HAP-1 (cell line): ENCODE data around the gene KCNAB2.
A peak's percentile ranks its signal among the peaks of the same experiment; 100 is the strongest.
"Not testable (repeated sequence)": the region's sequence is repeated elsewhere in the genome, so short reads cannot be mapped to it uniquely, and the experiment has no call there.

Experiments
- DNase-seq, 2 experiments: peaks; one replicate each; pipeline ENCODE4 v3.0.0-alpha.2; 2016 to 2020; ENCODE audit warnings: low spot score in 2 of 2
- H3K27me3 ChIP-seq: fragments of 250-450 bp; sonication (Bioruptor Pico); 2 replicates; pipeline ENCODE4 v1.5.1; 2020; ENCODE audit warnings: low read depth, mild to moderate bottlenecking, moderate library complexity
- H3K36me3 ChIP-seq: fragments of 250-450 bp; sonication (Bioruptor Pico); replicated peaks from 2 replicates; pipeline ENCODE4 v1.5.1; 2020; ENCODE audit warnings: mild to moderate bottlenecking
- H3K4me1 ChIP-seq: fragments of 250-450 bp; sonication (Bioruptor Pico); 2 replicates; pipeline ENCODE4 v1.5.1; 2020; ENCODE audit warnings: mild to moderate bottlenecking
- H3K4me3 ChIP-seq: fragments of 250-450 bp; sonication (Bioruptor Pico); 2 replicates; pipeline ENCODE4 v1.5.1; 2020; ENCODE audit warnings: mild to moderate bottlenecking, moderate library complexity
- H3K9me3 ChIP-seq: fragments of 250-450 bp; sonication (Bioruptor Pico); 2 replicates; pipeline ENCODE4 v1.5.1; 2020; ENCODE audit warnings: mild to moderate bottlenecking, moderate library complexity
- in situ Hi-C: fragments of 300-500 bp; cut with MboI; formaldehyde crosslinking; loops from 3 replicates; pipeline ENCODE4 v1.14.3; 2020; ENCODE audit warnings: low sequenced_read_pairs, inconsistent platforms, mixed read lengths

The KCNAB2 gene

DNA sequence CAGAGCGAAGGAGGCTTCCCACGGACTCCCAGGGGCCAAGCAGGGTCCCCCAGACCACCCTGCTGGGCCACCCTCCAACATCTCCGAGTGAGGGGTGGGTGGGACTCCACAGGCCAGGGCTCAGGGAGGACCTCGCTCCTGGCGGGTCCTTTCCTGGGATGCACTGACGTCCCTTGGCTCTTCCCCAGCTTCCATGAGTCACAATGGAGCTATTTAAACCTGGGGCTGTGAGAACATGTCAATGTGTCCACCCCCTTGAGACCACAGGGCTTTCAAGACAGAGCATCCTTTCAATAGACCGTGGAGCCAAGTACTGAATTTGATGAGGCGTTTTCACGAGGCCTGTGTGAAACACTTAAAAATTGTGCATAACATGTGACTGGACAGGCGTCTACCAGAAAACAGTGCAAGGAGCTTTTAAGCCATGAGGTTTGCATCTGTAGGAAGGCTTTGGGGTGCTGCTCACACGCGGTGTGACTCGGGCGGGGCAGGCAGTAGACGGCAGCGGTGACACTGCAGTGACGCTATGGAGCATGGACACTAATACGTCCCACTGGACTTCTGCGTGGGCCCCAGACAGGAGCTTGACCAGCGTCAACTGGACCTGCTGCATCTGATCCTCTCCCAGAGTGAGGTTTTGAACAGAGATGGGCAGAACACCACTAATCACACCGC is 29.4 kb upstream of the KCNAB2 start:
- Histone ChIP-seq H3K4me3 (no peak overlapping the region), H3K27me3 (no peaks in the 10 kb centered on the region), H3K36me3 (no peaks in the 10 kb centered on the region), H3K4me1 (no peaks in the 10 kb centered on the region), H3K9me3 (no peaks in the 10 kb centered on the region)
- in situ Hi-C loops: no loop called here
- no peak for DNase-seq

DNA sequence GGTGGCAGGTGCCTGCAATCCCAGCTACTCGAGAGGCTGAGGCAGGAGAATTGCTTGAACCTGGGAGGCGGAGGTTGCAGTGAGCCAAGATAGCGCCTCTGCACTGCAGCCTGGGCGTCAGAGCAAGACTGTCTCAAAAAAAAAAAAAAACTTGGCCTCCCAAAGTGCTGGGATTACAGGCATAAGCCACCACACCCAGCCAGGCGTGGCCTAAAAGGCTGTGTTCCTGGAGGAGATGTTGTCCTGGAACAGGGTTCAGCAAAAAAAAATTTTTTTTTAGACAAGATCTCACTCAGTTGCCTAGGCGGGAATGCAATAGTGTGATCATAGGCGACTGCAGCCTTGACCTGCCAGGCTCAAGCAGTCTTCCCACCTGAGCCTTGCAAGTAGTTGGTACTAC is 28.0 kb upstream of the KCNAB2 start:
- H3K36me3 ChIP-seq, H3K4me3 ChIP-seq, H3K9me3 ChIP-seq, H3K4me1 ChIP-seq, H3K27me3 ChIP-seq, in situ Hi-C loops, DNase-seq: not testable (repeated sequence)

- H3K9me3 ChIP-seq: no peaks in the 10 kb centered on the region
- H3K4me1 ChIP-seq: no peaks in the 10 kb centered on the region
- no peaks in the 10 kb centered on the region for H3K36me3 ChIP-seq
- H3K4me3 ChIP-seq: no peak overlapping the region
- in situ Hi-C loops: no loop called here
- H3K27me3 ChIP-seq: no peaks in the 10 kb centered on the region
- no peak for DNase-seq
These were observed 26.4 kb upstream of the KCNAB2 start for GRCh38 chr1:6019166-6019845.

GRCh38 chr1:6022193-6022592 is 23.5 kb upstream of the KCNAB2 start:
- no peaks in the 10 kb centered on the region for H3K9me3 ChIP-seq
- no peak for DNase-seq
- H3K4me3 ChIP-seq: no peak overlapping the region
- in situ Hi-C loops: no loop called here
- H3K36me3 ChIP-seq: no peaks in the 10 kb centered on the region
- no peaks in the 10 kb centered on the region for H3K4me1 ChIP-seq
- H3K27me3 ChIP-seq: no peaks in the 10 kb centered on the region

GRCh38 chr1:6023346-6023745 is 22.3 kb upstream of the KCNAB2 start:
- Histone ChIP-seq H3K9me3 (no peaks in the 10 kb centered on the region), H3K4me1 (no peaks in the 10 kb centered on the region), H3K27me3 (no peaks in the 10 kb centered on the region), H3K4me3 (no peak overlapping the region), H3K36me3 (no peaks in the 10 kb centered on the region)
- in situ Hi-C loops: no loop called here
- no peak for DNase-seq

DNA sequence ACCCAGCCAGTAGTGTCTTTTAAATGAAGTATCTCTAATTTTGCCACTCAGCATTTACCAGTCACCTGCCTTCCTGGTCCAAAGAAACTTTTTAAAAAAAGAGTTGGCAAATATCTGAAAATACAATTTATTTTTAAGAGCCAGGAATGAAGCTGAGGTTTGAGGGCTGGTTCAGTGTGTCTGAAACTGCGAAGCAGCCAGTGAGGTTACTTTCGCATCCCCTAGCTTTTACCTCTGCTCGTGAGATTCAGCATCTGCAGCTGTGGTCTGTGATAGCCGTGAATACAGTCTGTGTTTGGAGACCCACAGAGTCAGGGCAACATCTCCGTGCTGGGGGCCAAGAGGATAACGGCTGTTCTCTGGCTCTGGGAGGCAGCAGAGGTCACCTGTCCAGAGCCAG is 21.3 kb upstream of the KCNAB2 start:
- Histone ChIP-seq H3K9me3 (no peaks in the 10 kb centered on the region), H3K27me3 (no peaks in the 10 kb centered on the region), H3K4me1 (no peaks in the 10 kb centered on the region), H3K36me3 (no peaks in the 10 kb centered on the region), H3K4me3 (no peak overlapping the region)
- in situ Hi-C loops: no loop called here
- no peak for DNase-seq

- in situ Hi-C loops: no loop called here
- no peaks in the 10 kb centered on the region for H3K27me3 ChIP-seq
- DNase-seq: no peak
- H3K36me3 ChIP-seq: no peaks in the 10 kb centered on the region
- 0 out of 2 replicates have a peak overlapping the region, but pooled peaks have one; percentile 3 for H3K4me3 ChIP-seq
- H3K4me1 ChIP-seq: no peaks in the 10 kb centered on the region
- H3K9me3 ChIP-seq: no peaks in the 10 kb centered on the region
These were observed 20.2 kb upstream of the KCNAB2 start for GRCh38 chr1:6025269-6026094.

- H3K4me3 ChIP-seq: 0 out of 2 replicates have a peak overlapping the region, but pooled peaks have one; percentile 3
- no peaks in the 10 kb centered on the region for H3K9me3 ChIP-seq
- DNase-seq: peak in 1 of 2 experiments; percentile 74
- no peaks in the 10 kb centered on the region for H3K27me3 ChIP-seq
- no peaks in the 10 kb centered on the region for H3K36me3 ChIP-seq
- in situ Hi-C loops: no loop called here
- H3K4me1 ChIP-seq: no peaks in the 10 kb centered on the region
These were observed 19.4 kb upstream of the KCNAB2 start for GRCh38 chr1:6026095-6026809.

DNA sequence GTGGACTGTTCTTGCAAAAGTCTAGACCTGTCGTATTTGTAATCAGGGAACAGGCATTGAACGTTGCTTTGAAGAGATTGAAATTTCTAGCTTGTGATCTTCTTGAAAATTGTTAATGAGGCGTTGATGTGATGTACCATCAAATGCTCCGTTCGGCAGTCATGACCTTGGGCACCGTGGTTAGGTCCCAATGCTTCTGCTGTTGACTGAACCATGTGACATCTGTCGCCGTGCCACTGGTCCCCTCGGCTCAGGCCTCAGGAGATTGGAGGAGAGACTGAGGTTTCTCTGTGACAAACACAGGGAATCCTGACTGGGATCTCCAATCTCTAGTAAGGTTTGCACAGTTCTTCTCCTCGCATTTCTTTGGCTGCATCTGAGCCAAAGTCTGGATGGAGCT is 18.1 kb upstream of the KCNAB2 start:
- no peak for DNase-seq
- no peaks in the 10 kb centered on the region for H3K4me1 ChIP-seq
- H3K36me3 ChIP-seq: no peaks in the 10 kb centered on the region
- H3K4me3 ChIP-seq: no peak overlapping the region
- no peaks in the 10 kb centered on the region for H3K9me3 ChIP-seq
- no peaks in the 10 kb centered on the region for H3K27me3 ChIP-seq
- in situ Hi-C loops: no loop called here

- H3K4me1 ChIP-seq: no peaks in the 10 kb centered on the region
- in situ Hi-C loops: no loop called here
- H3K9me3 ChIP-seq: no peaks in the 10 kb centered on the region
- H3K36me3 ChIP-seq: no peaks in the 10 kb centered on the region
- no peaks in the 10 kb centered on the region for H3K27me3 ChIP-seq
- no peak overlapping the region for H3K4me3 ChIP-seq
- no peak for DNase-seq
These were observed 17.4 kb upstream of the KCNAB2 start for GRCh38 chr1:6028042-6028850.

DNA sequence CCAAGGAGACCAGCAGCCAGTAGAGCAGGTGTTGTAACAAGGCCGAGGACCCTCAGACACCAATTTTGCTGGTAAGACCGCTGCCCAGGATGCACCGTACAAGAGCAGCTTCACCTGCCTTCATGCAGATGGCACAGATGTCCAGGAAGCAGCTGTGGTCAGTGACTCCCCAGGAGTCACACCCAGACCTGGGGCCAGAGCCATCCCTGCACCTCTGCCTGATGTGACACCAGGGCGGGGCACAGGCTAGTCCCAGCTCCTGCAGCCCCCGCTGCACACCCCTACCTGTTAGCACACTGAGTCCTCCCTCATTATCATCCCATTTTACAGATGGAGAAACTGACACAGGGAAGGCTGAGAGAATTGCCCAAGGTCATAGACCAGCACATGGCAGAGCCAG is 16.3 kb upstream of the KCNAB2 start:
- Histone ChIP-seq H3K36me3 (no peaks in the 10 kb centered on the region), H3K9me3 (no peaks in the 10 kb centered on the region), H3K27me3 (no peaks in the 10 kb centered on the region), H3K4me3 (no peak overlapping the region), H3K4me1 (no peaks in the 10 kb centered on the region)
- in situ Hi-C loops: no loop called here
- DNase-seq: no peak

DNA sequence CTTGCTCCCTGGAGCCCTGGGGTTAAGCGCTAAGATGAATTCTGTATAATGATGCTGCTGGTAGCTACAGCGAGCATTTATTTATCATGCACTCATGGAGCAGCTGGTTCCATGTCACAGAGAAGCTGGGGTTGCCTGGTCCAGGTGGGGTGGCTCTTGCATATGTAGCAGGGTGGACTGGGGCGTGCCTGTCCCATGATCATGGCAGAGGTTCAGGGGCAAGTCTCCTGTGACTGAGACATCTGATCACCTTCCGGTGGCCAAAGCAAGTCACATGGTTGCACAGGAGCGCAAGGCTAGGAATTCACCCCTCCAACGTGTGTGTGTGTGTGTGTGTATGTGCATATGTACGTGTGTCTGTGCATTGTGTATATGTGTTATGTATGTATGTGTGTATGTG is 15.6 kb upstream of the KCNAB2 start:
- Histone ChIP-seq H3K4me3 (no peak overlapping the region), H3K4me1 (no peaks in the 10 kb centered on the region), H3K36me3 (no peaks in the 10 kb centered on the region), H3K27me3 (no peaks in the 10 kb centered on the region), H3K9me3 (no peaks in the 10 kb centered on the region)
- no peak for DNase-seq
- in situ Hi-C loops: no loop called here
